ENCODE data around the gene TLNRD1.
A peak's percentile ranks its signal among the peaks of the same experiment; 100 is the strongest.

Gene TLNRD1

GRCh38 chr15:81052046-81052445 lies 51.3 kb downstream of the TLNRD1 start:
- no peak overlapping the region for H3K4me3 ChIP-seq (replicated peaks; ENCODE audit: low read depth, low read length)
- no peak for TF ChIP-seq CTCF (IDR thresholded peaks at IDR 0.05; ENCODE audit: low read length, missing control alignments)
- no peak for DNase-seq (ENCODE audit: low read depth)

- no peak overlapping the region for H3K4me3 ChIP-seq (replicated peaks; ENCODE audit: low read depth, low read length)
- no peak for DNase-seq (ENCODE audit: low read depth)
- no peak for TF ChIP-seq CTCF (IDR thresholded peaks at IDR 0.05; ENCODE audit: low read length, missing control alignments)
These were observed 52.9 kb downstream of the TLNRD1 start for GRCh38 chr15:81053621-81054020.

GRCh38 chr15:81054236-81054635 lies 53.5 kb downstream of the TLNRD1 start:
- TF ChIP-seq CTCF (IDR thresholded peaks at IDR 0.05; ENCODE audit: low read length, missing control alignments) = no peak
- H3K4me3 ChIP-seq (replicated peaks; ENCODE audit: low read depth, low read length) = no peak overlapping the region
- peak; percentile 20 for DNase-seq (ENCODE audit: low read depth)

All from fibroblast of pulmonary artery (primary cell).